Common myeloid progenitor, CD34-positive (primary cell): ENCODE data around the gene FAM234B.

Source experiments
- CTCF ChIA-PET: fragments of 350-600 bp; sonication (Branson Sonifier 250); formaldehyde crosslinking; loops from one replicate; lab custom pipeline; 2021; ENCODE audit warnings: antibody characterized with exemption; lab: Charles Lee
- POLR2A ChIA-PET: fragments of 350-600 bp; sonication (Branson Sonifier 250); formaldehyde crosslinking; loops from one replicate; lab custom pipeline; 2021; ENCODE audit warnings: antibody characterized with exemption; lab: Charles Lee
- DNase-seq, 3 donors: peaks; one replicate each; pipeline versions ENCODE4 v3.0.0 to v3.0.0-alpha.2; 2013
- H3K27ac ChIP-seq, 2 experiments: 1 replicate in 1 of 2; 2 replicates in 1 of 2; pipeline ENCODE4 v1.7.0; 2013; ENCODE audit warnings: inconsistent platforms in 2 of 2, low read length in 2 of 2, mild to moderate bottlenecking in 2 of 2, low read depth in 1 of 2, moderate library complexity in 1 of 2; ENCODE audit not compliant: severe bottlenecking in 2 of 2, insufficient read depth in 1 of 2, poor library complexity in 1 of 2
- H3K27me3 ChIP-seq, 5 experiments: replicated peaks in 2 of 5; 1 replicate in 3 of 5; 2 replicates in 2 of 5; pipeline versions ENCODE4 v1.6.1 to v1.7.0; 2013; ENCODE audit warnings: low read length in 4 of 5, mild to moderate bottlenecking in 2 of 5, moderate library complexity in 2 of 5, inconsistent platforms in 1 of 5; ENCODE audit not compliant: insufficient read depth in 5 of 5, control insufficient read depth in 4 of 5
- H3K36me3 ChIP-seq, 4 experiments: 1 replicate in 2 of 4; 2 replicates in 2 of 4; pipeline versions ENCODE4 v1.6.1 to v1.7.0; 2013; ENCODE audit warnings: low read length in 3 of 4, control low read depth in 1 of 4, mild to moderate bottlenecking in 1 of 4; ENCODE audit not compliant: control insufficient read depth in 4 of 4, insufficient read depth in 4 of 4
- H3K4me1 ChIP-seq, 4 experiments: 1 replicate in 3 of 4; 2 replicates in 1 of 4; pipeline versions ENCODE4 v1.6.1 to v1.7.1; 2013; ENCODE audit warnings: low read length in 3 of 4, mild to moderate bottlenecking in 3 of 4, control low read depth in 1 of 4, inconsistent platforms in 1 of 4, moderate library complexity in 1 of 4; ENCODE audit not compliant: control insufficient read depth in 4 of 4, insufficient read depth in 4 of 4; ENCODE audit errors: control extremely low read depth in 1 of 4
- H3K4me3 ChIP-seq, 7 experiments: 1 replicate in 4 of 7; 2 replicates in 3 of 7; pipeline versions ENCODE4 v1.5.1 to v1.7.0; 2013; ENCODE audit warnings: mild to moderate bottlenecking in 7 of 7, low read length in 6 of 7, moderate library complexity in 6 of 7, inconsistent platforms in 2 of 7, low read depth in 2 of 7, control low read depth in 1 of 7; ENCODE audit not compliant: insufficient read depth in 4 of 7, control insufficient read depth in 1 of 7; ENCODE audit errors: extremely low read depth in 1 of 7
- H3K9me3 ChIP-seq, 5 experiments: 1 replicate in 4 of 5; 2 replicates in 1 of 5; pipeline versions ENCODE4 v1.6.1 to v1.7.1; 2013; ENCODE audit warnings: low read length in 4 of 5, mild to moderate bottlenecking in 2 of 5, inconsistent platforms in 1 of 5, low read depth in 1 of 5, moderate library complexity in 1 of 5; ENCODE audit not compliant: control insufficient read depth in 4 of 5, insufficient read depth in 2 of 5; ENCODE audit errors: control extremely low read depth in 1 of 5
- WGBS: methylation state at CpG from one replicate; pipeline ENCODE4 v1.1.5; 2013; ENCODE audit not compliant: insufficient coverage; 5-methylcytosine and 5-hydroxymethylcytosine counted together

Gene FAM234B

DNA sequence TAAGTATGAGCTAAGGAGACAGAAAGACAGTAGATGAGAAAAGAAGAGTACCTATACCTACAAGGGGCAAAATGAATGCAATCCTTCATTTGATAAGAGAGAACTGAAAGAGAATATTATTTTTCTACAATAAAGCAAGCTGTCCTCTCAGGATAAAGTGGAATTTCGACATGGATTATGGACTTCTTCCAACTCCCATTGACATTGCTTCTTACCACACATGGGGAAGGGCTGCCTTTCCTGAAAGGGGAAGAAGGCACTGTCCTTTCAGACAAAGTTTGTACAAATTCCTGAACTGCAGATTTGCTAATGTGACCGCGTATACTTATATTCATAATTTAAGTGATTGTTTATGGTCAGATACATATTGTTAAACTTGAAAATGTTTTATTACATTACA is 39.8 kb upstream of the FAM234B start:
- Histone ChIP-seq H3K27ac (no peak overlapping the region), H3K4me3 (no peak overlapping the region), H3K36me3 (no peaks in the 10 kb centered on the region), H3K4me1 (peaks cover 2 to 24% (median 20%) of the 10 kb centered on the region in 4 experiments), H3K27me3 (no peaks in the 10 kb centered on the region), H3K9me3 (no peaks in the 10 kb centered on the region)
- WGBS = 100% methylated on average over 1 of the region's 3 CpGs
- POLR2A ChIA-PET = no interaction called here
- no peak for DNase-seq
- CTCF ChIA-PET = interaction anchor here (1.4 to 1.6 kb wide), 2 partner anchors 11 to 47 kb away, joined by 3 to 4 read pairs; no protein-coding TSS in a partner anchor

DNA sequence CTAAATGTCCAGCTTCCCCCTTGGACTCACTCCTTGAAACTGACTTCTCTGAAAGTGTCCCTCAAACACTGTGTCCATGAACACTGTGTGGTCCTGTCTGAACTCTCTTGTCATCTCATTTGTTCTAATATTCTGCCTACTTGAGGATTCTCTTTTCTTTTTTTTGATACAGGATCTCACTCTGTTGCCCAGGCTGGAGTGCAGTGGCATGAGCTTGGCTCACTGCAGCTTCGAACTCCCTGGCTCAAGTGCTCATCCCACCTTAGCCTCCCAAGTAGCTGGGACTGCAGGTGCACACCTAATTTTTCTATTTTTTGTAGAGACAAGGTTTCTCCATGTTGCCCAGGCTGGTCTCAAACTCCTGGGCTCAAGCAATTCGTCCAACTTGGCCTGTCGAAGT is 39.2 kb upstream of the FAM234B start:
- Histone ChIP-seq H3K36me3 (no peaks in the 10 kb centered on the region), H3K27me3 (no peaks in the 10 kb centered on the region), H3K27ac (no peak overlapping the region), H3K4me3 (no peak overlapping the region), H3K9me3 (no peaks in the 10 kb centered on the region), H3K4me1 (peaks cover 2 to 18% (median 14%) of the 10 kb centered on the region in 4 experiments)
- no peak for DNase-seq
- 63% methylated on average over 3 of the region's 3 CpGs for WGBS
- CTCF ChIA-PET = interaction anchor here (1.4 kb wide), 1 partner anchor 46 kb away, joined by 3 read pairs; no protein-coding TSS in a partner anchor
- POLR2A ChIA-PET = no interaction called here

DNA sequence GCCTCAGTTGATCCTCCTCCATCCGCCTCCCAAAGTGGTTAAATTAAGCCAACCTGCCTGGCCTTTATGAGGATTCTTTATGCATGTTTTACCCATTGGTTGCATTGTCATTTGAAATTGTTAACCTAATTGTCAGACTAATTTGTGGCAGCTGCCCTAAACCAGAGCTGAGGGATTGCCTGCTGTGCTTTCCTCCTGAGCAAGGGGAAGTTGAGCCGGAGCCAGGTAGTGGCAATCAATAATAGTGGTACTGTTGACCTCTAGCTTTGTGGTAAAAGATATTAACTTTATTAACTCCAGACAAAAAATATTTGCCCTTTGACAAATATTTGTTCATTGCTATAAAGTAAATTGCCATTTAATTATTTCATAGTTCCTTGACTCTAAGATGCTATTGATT is 38.5 kb upstream of the FAM234B start:
- DNase-seq = no peak
- 100% methylated on average over 1 of the region's 2 CpGs for WGBS

DNA sequence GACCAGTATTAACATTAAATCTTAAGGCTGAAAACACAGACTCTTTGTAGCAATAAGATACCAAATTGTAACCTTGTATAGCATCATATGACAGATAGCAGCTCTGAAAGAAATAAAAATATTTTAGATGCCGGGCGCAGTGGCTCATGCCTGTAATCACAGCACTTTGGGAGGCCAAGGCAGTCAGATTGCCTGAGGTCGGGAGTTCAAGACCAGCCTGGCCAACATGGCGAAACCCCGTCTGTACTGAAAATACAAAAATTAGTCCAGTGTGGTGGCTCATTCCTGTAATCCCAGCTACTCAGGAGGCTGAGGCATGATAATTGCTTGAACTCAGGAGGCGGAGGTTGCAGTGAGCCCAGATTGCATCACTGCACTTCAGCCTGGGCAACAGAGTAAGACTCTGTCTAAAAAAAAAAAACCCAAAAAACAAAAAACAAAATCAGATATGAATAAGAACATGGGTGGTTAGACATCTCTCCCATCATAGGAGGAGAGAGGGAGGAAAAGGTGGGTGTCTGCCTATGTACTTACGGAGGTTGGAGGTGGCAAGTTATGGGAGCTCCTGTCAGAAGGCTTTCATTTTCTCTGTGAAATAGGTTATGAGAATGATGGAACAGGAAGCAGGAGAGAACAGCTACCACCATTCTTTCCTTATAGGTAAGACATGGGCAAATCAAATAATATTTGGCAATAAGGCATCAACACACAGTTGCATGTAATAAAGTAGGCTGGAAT is 36.5 kb upstream of the FAM234B start:
- DNase-seq = no peak

More for the DNA sequence above, 38.5 kb upstream of the FAM234B start:
- H3K27ac ChIP-seq = no peak overlapping the region
- no peak overlapping the region for H3K4me3 ChIP-seq
- no peaks in the 10 kb centered on the region for H3K36me3 ChIP-seq
- H3K4me1 ChIP-seq = peaks cover 2 to 15% (median 11%) of the 10 kb centered on the region in 4 experiments
- POLR2A ChIA-PET = no interaction called here
- H3K9me3 ChIP-seq = no peaks in the 10 kb centered on the region
- H3K27me3 ChIP-seq = no peaks in the 10 kb centered on the region
- CTCF ChIA-PET = interaction anchor here (1.1 to 1.4 kb wide), 3 partner anchors 46 to 229 kb away, joined by 3 read pairs; no protein-coding TSS in a partner anchor

DNA sequence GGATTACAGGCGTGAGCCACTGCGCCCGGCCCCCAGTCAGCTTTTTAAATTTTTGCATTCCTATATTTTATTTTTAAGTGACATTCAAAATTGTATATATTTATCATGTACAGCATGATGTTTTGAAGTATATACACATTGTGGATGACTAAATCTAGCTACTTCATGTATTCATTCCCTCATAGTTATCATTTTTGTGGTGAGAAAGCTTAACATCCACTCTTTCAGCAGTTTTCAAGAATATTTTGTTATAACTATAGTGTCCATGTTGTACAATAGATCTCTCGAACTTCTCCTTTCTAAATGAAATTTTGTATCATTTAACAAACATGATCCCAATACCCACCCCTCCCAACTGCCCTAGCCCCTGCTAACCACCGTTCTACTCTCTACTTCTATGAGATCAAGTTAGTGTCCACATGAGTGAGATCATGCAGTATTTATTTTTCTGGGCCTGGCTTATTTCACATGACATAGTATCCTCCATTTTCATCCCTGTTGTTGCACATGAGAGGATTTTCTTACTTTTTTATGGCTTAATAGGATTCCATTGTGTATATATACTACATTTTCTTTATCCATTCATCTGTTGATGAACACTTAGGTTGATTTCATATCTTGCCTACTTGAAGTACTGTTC is 35.3 kb upstream of the FAM234B start:
- no peaks in the 10 kb centered on the region for H3K36me3 ChIP-seq
- no peak overlapping the region for H3K27ac ChIP-seq
- DNase-seq = no peak
- ChIA-PET POLR2A (no interaction called here), CTCF (interaction anchor here (0.6 to 1.1 kb wide), 2 partner anchors 86 to 205 kb away, joined by 3 read pairs; no protein-coding TSS in a partner anchor)
- no peaks in the 10 kb centered on the region for H3K9me3 ChIP-seq
- H3K4me3 ChIP-seq = no peak overlapping the region
- H3K27me3 ChIP-seq = no peaks in the 10 kb centered on the region
- WGBS = 100% methylated on average over 1 of the region's 5 CpGs
- no peaks in the 10 kb centered on the region for H3K4me1 ChIP-seq

More for the DNA sequence above, 36.5 kb upstream of the FAM234B start:
- H3K36me3 ChIP-seq = no peaks in the 10 kb centered on the region
- H3K4me1 ChIP-seq = peaks cover 0 to 1% (median 0%) of the 10 kb centered on the region in 4 experiments
- no peak overlapping the region for H3K4me3 ChIP-seq
- no peak overlapping the region for H3K27ac ChIP-seq
- CTCF ChIA-PET = interaction anchor here (1.4 to 1.6 kb wide), 2 partner anchors 15 to 22 kb away, joined by 3 read pairs; no protein-coding TSS in a partner anchor
- H3K9me3 ChIP-seq = no peaks in the 10 kb centered on the region
- H3K27me3 ChIP-seq = no peaks in the 10 kb centered on the region
- 99% methylated on average over 7 of the region's 7 CpGs for WGBS
- POLR2A ChIA-PET = no interaction called here

DNA sequence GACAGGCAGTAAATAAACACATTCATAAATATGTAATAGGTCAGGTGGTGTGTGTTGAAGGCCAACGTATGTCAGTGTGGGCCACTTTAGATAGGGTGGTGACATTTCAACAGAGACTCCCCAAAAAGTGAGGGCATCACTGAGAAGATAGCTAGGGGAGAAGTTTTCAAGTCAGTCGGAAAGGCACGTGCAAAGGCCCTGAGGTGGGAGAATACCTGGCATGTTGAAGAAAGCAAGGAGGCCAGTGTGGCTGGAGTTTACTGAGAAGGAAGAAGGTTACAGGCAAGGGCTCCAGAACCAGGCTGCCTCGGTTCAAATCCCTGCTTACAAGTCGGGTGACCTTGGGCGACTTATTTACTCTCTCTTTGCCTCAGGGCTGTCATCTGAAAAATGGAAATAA is 33.1 kb upstream of the FAM234B start:
- Histone ChIP-seq H3K4me1 (no peaks in the 10 kb centered on the region), H3K4me3 (no peak overlapping the region), H3K36me3 (no peaks in the 10 kb centered on the region), H3K9me3 (no peaks in the 10 kb centered on the region), H3K27me3 (no peaks in the 10 kb centered on the region), H3K27ac (no peak overlapping the region)
- 87% methylated on average over 5 of the region's 6 CpGs for WGBS
- no peak for DNase-seq
- POLR2A ChIA-PET = no interaction called here
- CTCF ChIA-PET = no interaction called here

DNA sequence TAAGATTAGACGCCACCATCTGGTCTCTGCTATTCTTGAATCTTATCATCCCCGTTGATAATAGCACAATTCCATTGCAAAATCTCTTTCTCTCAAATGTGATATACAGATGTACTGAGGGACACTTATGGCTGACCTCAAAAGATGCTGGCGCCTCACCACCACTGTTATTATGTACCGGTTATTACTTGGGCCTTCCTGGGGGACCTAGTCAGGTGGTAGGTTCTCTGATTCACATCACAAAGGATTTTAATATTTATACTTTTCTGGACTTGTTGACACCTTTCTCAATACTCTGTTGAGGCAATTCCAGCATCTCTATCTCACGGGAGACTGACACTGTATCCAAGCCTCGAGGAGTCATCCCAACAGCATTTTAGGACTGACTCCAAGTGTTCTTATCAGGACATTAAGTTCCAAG is 21.3 kb upstream of the FAM234B start:
- ChIA-PET POLR2A (no interaction called here), CTCF (interaction anchor here (2.0 to 2.1 kb wide), 2 partner anchors 10 to 22 kb away, joined by 5 to 9 read pairs; partner anchors contain the start of gene FAM234B)

More for the DNA sequence above, 21.3 kb upstream of the FAM234B start:
- H3K27me3 ChIP-seq = no peaks in the 10 kb centered on the region
- no peaks in the 10 kb centered on the region for H3K9me3 ChIP-seq
- H3K4me1 ChIP-seq = peaks cover 0 to 13% (median 6%) of the 10 kb centered on the region in 4 experiments
- H3K36me3 ChIP-seq = no peaks in the 10 kb centered on the region
- no peak overlapping the region for H3K4me3 ChIP-seq
- H3K27ac ChIP-seq = no peak overlapping the region
- DNase-seq = no peak
- 97% methylated on average over 3 of the region's 6 CpGs for WGBS
